Skeletal muscle cell (primary cell): ENCODE measurements around the gene POLA2.
"Not testable (repeated sequence)": the region's sequence is repeated elsewhere in the genome, so short reads cannot be mapped to it uniquely, and the experiment has no call there.

Experiments
- DNase-seq: peaks from one replicate; pipeline ENCODE4 v3.0.0-alpha.2; 2010; ENCODE audit warnings: low read depth
- H3K4me3 ChIP-seq: 2 replicates; pipeline ENCODE4 v1.5.1; 2011; ENCODE audit warnings: low read depth, mild to moderate bottlenecking, control low read depth, low read length, moderate library complexity

POLA2 gene

GRCh38 chr11:65320386-65321075, 58.8 kb downstream of the POLA2 start:
- no peak for DNase-seq
- no peak overlapping the region for H3K4me3 ChIP-seq

DNA sequence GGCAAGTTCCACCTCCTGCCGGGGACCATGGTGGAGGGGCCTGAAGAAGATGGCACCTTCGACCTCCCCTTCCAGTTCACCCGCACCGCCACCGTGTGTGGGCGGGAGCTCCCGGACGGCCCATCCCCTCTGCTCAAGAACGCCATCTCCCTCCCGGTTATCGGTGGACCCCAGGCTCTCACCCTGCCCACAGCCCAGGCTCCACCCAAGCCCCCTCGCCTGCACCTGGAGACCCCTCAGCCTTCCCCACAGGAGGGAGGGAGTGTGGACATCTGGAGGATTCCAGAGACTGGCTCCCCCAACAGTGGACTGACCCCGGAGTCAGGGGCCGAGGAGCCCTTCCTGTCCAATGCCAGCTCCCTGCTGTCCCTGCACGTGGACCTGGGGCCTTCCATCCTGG, 59.3 kb downstream of the POLA2 start:
- no peak for DNase-seq

GRCh38 chr11:65321828-65322485, 60.2 kb downstream of the POLA2 start:
- no peak overlapping the region for H3K4me3 ChIP-seq
- DNase-seq: no peak

More for the DNA sequence above, 59.3 kb downstream of the POLA2 start:
- H3K4me3 ChIP-seq: no peak overlapping the region

DNA sequence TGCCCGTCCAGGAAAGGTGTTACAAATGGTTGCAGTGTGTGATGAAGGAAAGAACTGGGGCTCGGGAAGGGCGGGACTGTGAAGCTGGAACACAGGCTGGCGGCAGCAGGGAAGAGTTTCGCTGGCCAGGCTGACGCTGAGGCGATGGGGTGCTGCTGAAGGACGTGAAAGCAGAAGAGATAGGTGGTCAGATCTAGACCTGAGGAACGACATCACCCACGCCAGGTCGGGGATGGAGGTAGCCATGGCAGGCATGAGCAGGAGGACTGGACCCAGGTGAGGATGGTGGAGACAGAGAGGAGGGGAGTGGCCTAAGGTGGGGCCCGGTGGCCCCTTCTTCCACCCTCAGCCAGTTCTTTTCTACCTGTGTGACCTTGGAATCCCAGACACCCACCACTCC, 62.1 kb downstream of the POLA2 start:
- H3K4me3 ChIP-seq: no peak overlapping the region
- no peak for DNase-seq

- no peak for DNase-seq
Measured at GRCh38 chr11:65325435-65325834, 63.7 kb downstream of the POLA2 start.

GRCh38 chr11:65327021-65327420, 65.3 kb downstream of the POLA2 start:
- no peak for DNase-seq
- no peak overlapping the region for H3K4me3 ChIP-seq

More at GRCh38 chr11:65325435-65325834, 63.7 kb downstream of the POLA2 start:
- no peak overlapping the region for H3K4me3 ChIP-seq

DNA sequence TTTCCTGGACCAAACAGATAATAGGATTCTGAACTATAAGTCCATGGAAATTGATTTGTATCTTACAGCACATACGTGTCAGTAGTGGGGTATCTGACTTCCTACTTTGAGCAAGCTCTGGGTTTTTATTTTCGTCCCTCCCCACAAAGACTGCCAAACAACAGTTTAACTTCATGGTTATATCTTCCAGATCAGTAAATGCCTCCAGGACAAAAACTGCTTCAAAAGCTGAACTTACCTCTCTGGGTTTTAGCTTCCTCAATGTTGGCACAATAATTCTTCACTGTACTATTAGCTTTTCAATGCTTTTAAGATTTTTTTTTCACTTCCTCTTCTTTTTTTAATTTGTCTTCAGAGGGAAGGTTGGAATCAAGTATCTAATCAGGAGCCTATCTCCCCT, 67.7 kb downstream of the POLA2 start:
- no peak overlapping the region for H3K4me3 ChIP-seq
- no peak for DNase-seq

GRCh38 chr11:65329944-65330403, 68.2 kb downstream of the POLA2 start:
- DNase-seq: peak; percentile 73
- H3K4me3 ChIP-seq: no peak overlapping the region

DNA sequence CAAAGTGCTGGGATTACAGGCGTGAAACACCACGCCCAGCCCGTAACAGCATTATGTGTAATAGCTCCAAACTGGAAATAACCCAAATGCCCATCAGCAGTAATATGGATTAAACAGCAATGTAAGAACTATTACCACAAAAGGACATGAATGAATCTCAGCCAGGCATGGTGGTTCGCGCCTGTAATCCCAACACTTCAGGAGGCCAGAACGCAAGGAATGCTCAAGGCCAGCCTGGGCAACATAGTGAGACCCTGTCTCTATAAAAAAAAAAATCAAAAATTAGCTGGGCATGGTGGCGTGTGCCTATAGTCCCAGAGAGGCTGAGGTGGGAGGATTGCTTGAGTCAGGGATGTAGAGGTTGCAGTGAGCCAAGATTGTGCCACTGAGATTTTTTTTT, 68.8 kb downstream of the POLA2 start:
- DNase-seq: no peak
- no peak overlapping the region for H3K4me3 ChIP-seq

DNA sequence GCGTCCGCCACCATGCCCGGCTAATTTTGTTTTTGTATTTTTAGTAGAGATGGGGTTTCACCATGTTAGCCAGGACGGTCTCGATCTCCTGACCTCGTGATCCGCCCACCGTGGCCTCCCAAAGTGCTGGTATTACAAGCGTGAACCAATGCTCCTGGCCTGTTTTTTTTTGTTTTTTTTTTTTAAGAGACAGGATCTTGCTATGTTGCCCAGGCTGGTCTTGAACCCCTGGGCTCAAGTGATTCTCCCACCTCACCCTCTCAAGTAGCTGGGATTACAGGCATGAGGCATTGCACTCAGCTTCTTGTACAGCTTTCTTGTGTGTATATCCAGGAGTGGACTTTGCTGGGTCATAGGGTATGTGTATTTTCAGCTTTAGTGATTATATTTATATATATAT, 70.8 kb downstream of the POLA2 start:
- not testable (repeated sequence) for DNase-seq, H3K4me3 ChIP-seq

- DNase-seq: no peak
- peak overlapping the region; percentile 77 for H3K4me3 ChIP-seq
Measured at GRCh38 chr11:65334696-65335295, 73.0 kb downstream of the POLA2 start.

DNA sequence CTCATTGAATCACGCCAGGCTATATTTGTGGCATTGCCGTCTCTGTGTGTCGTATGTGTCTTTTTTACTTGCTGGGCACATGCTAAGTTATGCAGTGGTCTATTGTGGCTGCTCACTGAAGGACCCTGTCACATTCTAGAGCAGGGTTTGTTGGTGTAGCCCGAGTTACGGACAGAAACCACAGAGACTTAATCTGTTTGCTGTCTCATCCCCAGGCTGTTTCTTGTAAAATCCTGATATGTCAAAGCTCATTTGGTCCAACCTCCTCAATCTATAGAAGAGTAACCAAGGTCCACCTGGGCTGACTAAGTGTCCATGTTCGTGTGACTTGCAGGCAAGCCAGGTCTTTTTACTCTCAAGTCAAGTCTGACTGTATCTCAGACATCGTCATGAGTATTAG, 76.9 kb downstream of the POLA2 start:
- DNase-seq: no peak
- H3K4me3 ChIP-seq: no peak overlapping the region

- DNase-seq: no peak
- H3K4me3 ChIP-seq: no peak overlapping the region
Measured at GRCh38 chr11:65340226-65340625, 78.5 kb downstream of the POLA2 start.

- no peak overlapping the region for H3K4me3 ChIP-seq
- DNase-seq: no peak
Measured at GRCh38 chr11:65341856-65342255, 80.1 kb downstream of the POLA2 start.
